ENCODE measurements around the gene LRRK1. TPM values are rescaled to one million over a fixed set of nuclear protein-coding genes. Genes with fewer than 3 reads are reported as not detected.

LRRK1 gene
- total and polyA plus RNA-seq, 8 donors = 2.3 to 73.3 (median 7.0) TPM

DNA sequence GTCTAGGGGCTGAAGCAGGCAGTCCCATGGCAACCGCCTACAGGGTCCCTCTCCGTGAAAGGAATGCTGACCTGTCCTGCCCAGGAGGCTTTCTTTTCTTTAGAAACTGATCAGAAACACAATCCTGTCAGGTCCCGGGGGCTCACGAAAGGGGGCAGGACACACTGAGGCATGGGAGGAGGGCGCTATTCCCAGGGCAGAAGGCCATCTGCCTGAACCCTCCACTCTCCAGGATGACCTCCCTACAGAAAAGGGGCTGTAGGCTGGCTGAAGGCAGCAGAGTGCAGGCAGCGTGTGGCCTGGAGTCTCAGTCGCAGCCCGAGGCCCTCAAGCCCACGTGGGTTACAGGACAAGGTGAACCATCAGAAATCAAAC is 18.4 kb upstream of the LRRK1 start:
- intact Hi-C loops (cut with DNase I; ENCODE audit: low total_unique reads) = no loop called here
- H3K27me3 ChIP-seq = peaks cover 0 to 11% (median 0%) of the 10 kb centered on the region in 3 donors
- TF ChIP-seq POLR2A (IDR thresholded peaks at IDR 0.05) (no peak), POLR2AphosphoS5 (IDR thresholded peaks at IDR 0.05) (no peak), EP300 (IDR thresholded peaks at IDR 0.05) (no peak)
- TF ChIP-seq, protein P1, sequence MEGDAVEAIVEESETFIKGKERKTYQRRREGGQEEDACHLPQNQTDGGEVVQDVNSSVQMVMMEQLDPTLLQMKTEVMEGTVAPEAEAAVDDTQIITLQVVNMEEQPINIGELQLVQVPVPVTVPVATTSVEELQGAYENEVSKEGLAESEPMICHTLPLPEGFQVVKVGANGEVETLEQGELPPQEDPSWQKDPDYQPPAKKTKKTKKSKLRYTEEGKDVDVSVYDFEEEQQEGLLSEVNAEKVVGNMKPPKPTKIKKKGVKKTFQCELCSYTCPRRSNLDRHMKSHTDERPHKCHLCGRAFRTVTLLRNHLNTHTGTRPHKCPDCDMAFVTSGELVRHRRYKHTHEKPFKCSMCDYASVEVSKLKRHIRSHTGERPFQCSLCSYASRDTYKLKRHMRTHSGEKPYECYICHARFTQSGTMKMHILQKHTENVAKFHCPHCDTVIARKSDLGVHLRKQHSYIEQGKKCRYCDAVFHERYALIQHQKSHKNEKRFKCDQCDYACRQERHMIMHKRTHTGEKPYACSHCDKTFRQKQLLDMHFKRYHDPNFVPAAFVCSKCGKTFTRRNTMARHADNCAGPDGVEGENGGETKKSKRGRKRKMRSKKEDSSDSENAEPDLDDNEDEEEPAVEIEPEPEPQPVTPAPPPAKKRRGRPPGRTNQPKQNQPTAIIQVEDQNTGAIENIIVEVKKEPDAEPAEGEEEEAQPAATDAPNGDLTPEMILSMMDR (IDR thresholded peaks at IDR 0.05) = no peak
- no peaks in the 10 kb centered on the region for H3K9me3 ChIP-seq
- peaks cover 0 to 13% (median 3%) of the 10 kb centered on the region in 4 donors for H3K36me3 ChIP-seq
- peaks cover 0 to 29% (median 18%) of the 10 kb centered on the region in 4 donors for H3K4me1 ChIP-seq
- H3K4me3 ChIP-seq = no peak overlapping the region
- H3K27ac ChIP-seq = peak overlapping the region in 3 of 5 donors; percentile 79 to 85 (median 85)
- no peak for DNase-seq
- 72 to 75% (median 74%) methylated on average over 9 of the region's 9 CpGs for WGBS, 5 donors

DNA sequence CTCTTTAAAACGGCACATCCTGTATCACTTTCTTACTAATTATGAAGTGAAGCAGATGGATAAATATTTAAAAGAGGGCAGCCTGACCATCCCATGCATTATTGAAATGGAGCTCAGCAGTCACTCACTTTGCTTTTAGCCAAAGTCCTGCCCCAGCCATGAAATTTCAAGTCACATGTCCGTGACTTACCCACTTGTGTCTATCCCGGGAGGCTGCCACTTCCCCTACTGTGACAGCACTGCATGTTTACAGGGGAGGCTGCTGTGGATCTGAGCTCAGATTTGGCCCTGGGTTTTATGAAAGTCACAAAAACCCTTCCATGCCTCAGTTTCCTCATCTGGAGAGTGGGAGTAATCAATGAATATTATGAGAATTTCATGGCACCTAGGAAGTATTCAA is 17.9 kb upstream of the LRRK1 start:
- TF ChIP-seq EP300 (IDR thresholded peaks at IDR 0.05) (no peak), POLR2AphosphoS5 (IDR thresholded peaks at IDR 0.05) (no peak), POLR2A (IDR thresholded peaks at IDR 0.05) (no peak)
- TF ChIP-seq, protein P1 (IDR thresholded peaks at IDR 0.05) = no peak
- WGBS, 5 donors = 64 to 79% (median 75%) methylated on average over 3 of the region's 3 CpGs
- peak overlapping the region in 4 of 5 donors; percentile 56 to 85 (median 82) for H3K27ac ChIP-seq
- H3K9me3 ChIP-seq = no peaks in the 10 kb centered on the region
- intact Hi-C loops (cut with DNase I; ENCODE audit: low total_unique reads) = no loop called here
- peaks cover 0 to 13% (median 3%) of the 10 kb centered on the region in 4 donors for H3K36me3 ChIP-seq
- H3K27me3 ChIP-seq = peaks cover 0 to 11% (median 0%) of the 10 kb centered on the region in 3 donors
- H3K4me3 ChIP-seq = no peak overlapping the region
- no peak for DNase-seq
- peaks cover 0 to 29% (median 18%) of the 10 kb centered on the region in 4 donors for H3K4me1 ChIP-seq

DNA sequence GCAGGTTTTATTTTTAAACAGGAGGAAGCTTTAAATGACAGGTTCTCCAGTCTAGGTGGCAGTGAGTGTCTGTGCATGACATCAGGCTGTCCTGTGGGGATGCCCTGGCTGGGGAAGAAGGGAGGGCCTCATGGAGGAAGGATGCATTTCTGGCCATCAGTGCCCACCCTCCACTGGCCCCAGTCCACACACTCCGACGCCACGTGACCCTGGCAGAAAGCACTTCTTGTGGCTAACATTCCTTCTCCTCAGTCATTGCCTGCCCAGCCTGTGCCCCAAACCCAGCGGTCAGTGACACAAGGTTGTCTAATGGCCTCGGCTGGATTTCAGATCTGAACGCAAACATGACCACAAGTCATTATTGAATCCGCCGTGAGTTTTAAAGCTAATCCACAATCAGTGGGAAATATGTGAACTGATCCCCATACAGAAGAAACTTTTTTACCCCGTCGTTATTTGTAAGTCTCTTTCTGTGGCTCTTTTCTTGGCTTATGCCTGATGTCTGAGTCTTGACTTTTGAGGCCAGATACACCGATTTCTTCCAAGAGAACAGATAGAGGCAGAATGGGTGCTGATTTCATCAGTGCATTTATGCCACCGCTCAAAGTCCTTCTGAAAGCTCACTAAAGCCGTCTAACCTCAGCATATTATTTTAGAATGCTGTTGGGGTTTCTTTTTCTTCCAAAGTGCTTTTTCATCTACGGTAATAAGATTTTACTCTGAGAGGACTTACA is 17.3 kb upstream of the LRRK1 start:
- H3K27ac ChIP-seq = peak overlapping the region in 4 of 5 donors; percentile 56 to 85 (median 82)
- intact Hi-C loops (cut with DNase I; ENCODE audit: low total_unique reads) = no loop called here
- no peaks in the 10 kb centered on the region for H3K9me3 ChIP-seq
- no peak for DNase-seq
- H3K4me1 ChIP-seq = peaks cover 0 to 29% (median 18%) of the 10 kb centered on the region in 4 donors
- no peak for TF ChIP-seq POLR2AphosphoS5 (IDR thresholded peaks at IDR 0.05)
- TF ChIP-seq POLR2A (IDR thresholded peaks at IDR 0.05) = no peak
- TF ChIP-seq, protein P1 (IDR thresholded peaks at IDR 0.05) = no peak
- TF ChIP-seq EP300 (IDR thresholded peaks at IDR 0.05) = no peak
- H3K4me3 ChIP-seq = peak overlapping the region; percentile 15 to 32 (median 26)
- WGBS, 5 donors = 59 to 75% (median 73%) methylated on average over 11 to 14 of the region's 14 CpGs
- H3K27me3 ChIP-seq = peaks cover 0 to 11% (median 0%) of the 10 kb centered on the region in 3 donors
- peaks cover 0 to 13% (median 3%) of the 10 kb centered on the region in 4 donors for H3K36me3 ChIP-seq

DNA sequence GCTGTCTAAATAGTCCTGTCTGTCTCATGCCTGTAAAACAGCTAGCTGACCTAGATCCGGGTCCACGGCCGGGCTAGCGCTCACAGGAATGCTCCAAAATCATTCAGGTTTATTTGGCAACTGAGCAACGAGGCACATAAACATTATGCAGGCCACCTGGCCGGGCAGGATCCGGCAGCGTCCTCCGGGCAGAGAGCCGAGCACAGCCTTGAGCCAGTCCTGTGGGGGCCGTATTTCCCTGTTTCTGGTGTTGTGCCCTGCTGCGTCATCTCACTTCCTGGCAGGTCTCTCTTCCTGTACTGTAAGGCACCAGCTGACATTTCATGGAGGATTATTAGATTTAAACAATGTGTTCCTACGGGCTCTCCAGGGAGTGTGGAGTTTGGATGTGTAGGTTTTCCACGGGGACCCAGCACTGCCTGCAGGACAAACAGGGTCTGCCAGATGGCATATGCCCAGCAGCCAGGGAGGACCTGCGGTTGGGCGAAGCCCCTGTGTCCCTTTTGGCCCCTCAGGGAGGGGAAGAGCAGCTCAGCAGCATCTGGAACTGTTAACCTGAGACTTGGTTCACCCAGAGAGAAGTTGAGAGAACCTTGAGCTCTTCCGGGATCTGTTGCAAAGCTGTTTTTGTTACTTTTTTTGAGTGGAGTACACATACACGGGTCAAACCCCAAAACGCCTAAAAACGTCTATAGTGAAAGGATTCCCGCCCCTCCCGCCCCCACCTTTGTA is 16.6 kb upstream of the LRRK1 start:
- 35 to 42% (median 36%) methylated on average over 22 of the region's 22 CpGs for WGBS, 5 donors
- Histone ChIP-seq H3K27ac (peak overlapping the region; percentile 56 to 85 (median 79)), H3K36me3 (peaks cover 0 to 13% (median under 1%) of the 10 kb centered on the region in 4 donors), H3K27me3 (peaks cover 0 to 5% (median 0%) of the 10 kb centered on the region in 3 donors), H3K4me1 (peaks cover 0 to 29% (median 18%) of the 10 kb centered on the region in 4 donors), H3K9me3 (no peaks in the 10 kb centered on the region), H3K4me3 (peak overlapping the region; percentile 15 to 32 (median 26))
- TF ChIP-seq, protein P1 (IDR thresholded peaks at IDR 0.05) = no peak
- TF ChIP-seq EP300 (IDR thresholded peaks at IDR 0.05) (peak; percentile 57), POLR2AphosphoS5 (IDR thresholded peaks at IDR 0.05) (peak; percentile 47 to 82 (median 70)), POLR2A (IDR thresholded peaks at IDR 0.05) (no peak)
- intact Hi-C loops (cut with DNase I; ENCODE audit: low total_unique reads) = no loop called here
- DNase-seq = peak; percentile 77 to 94

Data from stomach (tissue), 9 donors.